Suprapubic skin (tissue), 4 donors: ENCODE results near the gene MET. TPM values are rescaled to one million over a fixed set of nuclear protein-coding genes. Genes with fewer than 3 reads are reported as not detected.

Source experiments
- DNase-seq, 2 donors: peaks; one replicate each; pipeline ENCODE4 v3.0.0-alpha.2; 2019; ENCODE audit warnings: low spot score in 2 of 2
- H3K27ac ChIP-seq: fragments of 200-600 bp; sonication (generic); one replicate; pipeline ENCODE4 v1.5.1; 2019
- H3K27me3 ChIP-seq: fragments of 200-600 bp; sonication (generic); one replicate; pipeline ENCODE4 v1.5.1; 2019
- H3K36me3 ChIP-seq: fragments of 200-600 bp; sonication (generic); one replicate; pipeline ENCODE4 v1.5.1; 2019
- H3K4me1 ChIP-seq: fragments of 200-600 bp; sonication (generic); one replicate; pipeline ENCODE4 v1.5.1; 2019
- H3K4me3 ChIP-seq: fragments of 200-600 bp; sonication (generic); one replicate; pipeline ENCODE4 v1.5.1; 2019; ENCODE audit warnings: mild to moderate bottlenecking
- H3K9me3 ChIP-seq: fragments of 200-600 bp; sonication (generic); one replicate; pipeline ENCODE4 v1.5.1; 2019
- EP300 ChIP-seq: sonication (generic); formaldehyde crosslinking; IDR thresholded peaks from one replicate; pipeline ENCODE4 v1.6.1; 2017; ENCODE audit warnings: antibody characterized with exemption
- POLR2A ChIP-seq, 2 donors: fragments of 450-650 bp; IDR thresholded peaks; one replicate each; pipeline ENCODE4 v1.6.1; 2017; ENCODE audit warnings: antibody characterized with exemption in 2 of 2, mild to moderate bottlenecking in 2 of 2, moderate library complexity in 2 of 2
- POLR2AphosphoS5 ChIP-seq, 3 donors: sonication (generic); formaldehyde crosslinking; IDR thresholded peaks; one replicate each; pipeline ENCODE4 v1.6.1; 2017; ENCODE audit warnings: antibody characterized with exemption in 3 of 3
- WGBS: methylation state at CpG from one replicate; pipeline ENCODE4 v1.1.5; 2018; 5-methylcytosine and 5-hydroxymethylcytosine counted together
- total RNA-seq, 4 donors: library from RNA; depleted of rRNA; stranded (reverse); fragments of >200 nt; gene quantifications; one replicate each; pipeline ENCODE4 v1.1.0, GENCODE V29; 2016
- TF ChIP-seq, protein P1 (sequence below), 2 donors: fragments of 200-600 bp in 1 of 2; fragments of 450-650 bp in 1 of 2; sonication (generic) in 1 of 2; IDR thresholded peaks; one replicate each; pipeline ENCODE4 v1.5.1; 2016 to 2019; ENCODE audit warnings: antibody characterized with exemption in 2 of 2, mild to moderate bottlenecking in 1 of 2, moderate library complexity in 1 of 2

Gene MET
- total RNA-seq, 4 donors from 2014 or later = 22.8 to 41.2 (median 32.0) TPM

DNA sequence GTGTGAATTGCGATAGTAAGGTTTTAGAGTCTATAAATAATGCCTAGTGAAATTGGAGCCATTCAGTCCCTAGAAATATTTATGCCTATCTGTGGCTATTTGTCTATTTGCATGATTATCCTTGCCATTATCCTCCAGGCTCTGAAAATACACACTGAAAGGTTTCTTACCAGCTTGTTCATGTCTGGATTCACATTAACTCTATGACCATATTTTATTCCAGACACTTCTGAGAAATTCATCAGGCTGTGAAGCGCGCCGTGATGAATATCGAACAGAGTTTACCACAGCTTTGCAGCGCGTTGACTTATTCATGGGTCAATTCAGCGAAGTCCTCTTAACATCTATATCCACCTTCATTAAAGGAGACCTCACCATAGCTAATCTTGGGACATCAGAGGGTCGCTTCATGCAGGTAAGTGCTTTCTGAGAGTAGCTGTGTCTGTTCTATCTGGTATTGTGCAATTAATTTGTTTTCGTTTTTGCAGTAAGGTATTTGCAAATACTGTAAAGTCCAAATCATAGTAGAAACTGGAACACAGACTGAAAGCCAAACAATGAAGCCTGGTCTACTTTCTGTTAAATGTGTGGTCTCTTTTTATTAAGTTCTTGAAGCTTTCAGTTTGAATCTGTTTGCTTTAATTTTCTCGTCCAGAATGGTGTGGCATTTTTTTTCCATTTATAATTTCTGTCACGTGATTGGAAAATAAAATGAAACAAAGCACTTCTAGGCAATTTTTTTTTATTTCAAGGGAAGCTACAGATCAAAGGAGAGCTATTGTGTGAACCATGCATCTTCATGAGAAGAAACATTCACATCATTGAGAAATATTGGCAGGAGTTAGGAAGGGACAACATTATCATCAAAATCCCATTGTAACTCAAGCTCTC, 59.7 kb downstream of the MET start:
- Histone ChIP-seq H3K27ac (no peak overlapping the region), H3K27me3 (no peaks in the 10 kb centered on the region), H3K4me3 (no peak overlapping the region), H3K9me3 (no peaks in the 10 kb centered on the region), H3K4me1 (peaks cover 9% of the 10 kb centered on the region), H3K36me3 (no peaks in the 10 kb centered on the region)
- WGBS = 82% methylated on average over 12 of the region's 12 CpGs
- TF ChIP-seq, protein P1, sequence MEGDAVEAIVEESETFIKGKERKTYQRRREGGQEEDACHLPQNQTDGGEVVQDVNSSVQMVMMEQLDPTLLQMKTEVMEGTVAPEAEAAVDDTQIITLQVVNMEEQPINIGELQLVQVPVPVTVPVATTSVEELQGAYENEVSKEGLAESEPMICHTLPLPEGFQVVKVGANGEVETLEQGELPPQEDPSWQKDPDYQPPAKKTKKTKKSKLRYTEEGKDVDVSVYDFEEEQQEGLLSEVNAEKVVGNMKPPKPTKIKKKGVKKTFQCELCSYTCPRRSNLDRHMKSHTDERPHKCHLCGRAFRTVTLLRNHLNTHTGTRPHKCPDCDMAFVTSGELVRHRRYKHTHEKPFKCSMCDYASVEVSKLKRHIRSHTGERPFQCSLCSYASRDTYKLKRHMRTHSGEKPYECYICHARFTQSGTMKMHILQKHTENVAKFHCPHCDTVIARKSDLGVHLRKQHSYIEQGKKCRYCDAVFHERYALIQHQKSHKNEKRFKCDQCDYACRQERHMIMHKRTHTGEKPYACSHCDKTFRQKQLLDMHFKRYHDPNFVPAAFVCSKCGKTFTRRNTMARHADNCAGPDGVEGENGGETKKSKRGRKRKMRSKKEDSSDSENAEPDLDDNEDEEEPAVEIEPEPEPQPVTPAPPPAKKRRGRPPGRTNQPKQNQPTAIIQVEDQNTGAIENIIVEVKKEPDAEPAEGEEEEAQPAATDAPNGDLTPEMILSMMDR (IDR thresholded peaks at IDR 0.05) = no peak
- no peak for TF ChIP-seq POLR2AphosphoS5 (IDR thresholded peaks at IDR 0.05)
- no peak for TF ChIP-seq EP300
- no peak for TF ChIP-seq POLR2A (IDR thresholded peaks at IDR 0.05)
- DNase-seq = no peak

GRCh38 chr7:116732788-116733694, 61.0 kb downstream of the MET start:
- Histone ChIP-seq H3K36me3 (no peaks in the 10 kb centered on the region), H3K27ac (no peak overlapping the region), H3K27me3 (no peaks in the 10 kb centered on the region), H3K9me3 (no peaks in the 10 kb centered on the region), H3K4me1 (peaks cover 3% of the 10 kb centered on the region), H3K4me3 (no peak overlapping the region)
- 66% methylated on average over 7 of the region's 7 CpGs for WGBS
- TF ChIP-seq POLR2AphosphoS5 (IDR thresholded peaks at IDR 0.05) (no peak), POLR2A (IDR thresholded peaks at IDR 0.05) (no peak), EP300 (no peak)
- TF ChIP-seq, protein P1 (IDR thresholded peaks at IDR 0.05) = no peak
- no peak for DNase-seq

DNA sequence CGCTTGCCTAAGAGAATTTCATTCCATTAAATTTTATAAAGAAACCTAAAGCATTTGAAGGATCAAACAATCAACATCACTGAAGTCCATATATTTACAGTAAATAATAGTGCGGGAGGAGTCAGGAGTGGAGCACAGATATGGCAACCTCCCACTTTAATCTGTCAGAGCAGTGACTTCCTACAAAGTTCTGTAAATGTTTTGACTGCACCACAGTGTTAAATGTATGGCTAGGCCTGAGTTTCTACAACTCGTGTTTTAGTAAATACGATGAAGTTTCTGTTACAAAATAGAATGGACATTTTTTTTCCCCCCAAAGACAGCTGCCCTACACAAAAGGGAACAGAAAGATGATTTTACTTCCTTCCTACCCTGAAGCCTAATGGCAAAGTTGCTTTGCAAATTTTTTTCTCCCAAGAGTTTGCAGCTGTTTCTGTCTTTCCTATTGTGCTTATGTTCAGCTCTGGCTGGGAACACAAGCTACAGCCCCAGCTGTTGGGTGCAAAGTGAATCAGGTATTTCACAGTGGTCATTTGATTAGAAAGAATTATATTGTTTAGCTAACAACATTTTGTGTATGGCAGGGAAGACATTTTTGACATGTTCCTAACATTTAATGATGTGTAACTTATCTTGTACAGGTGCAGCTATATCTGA, 62.1 kb downstream of the MET start:
- no peaks in the 10 kb centered on the region for H3K36me3 ChIP-seq
- 51% methylated on average over 4 of the region's 4 CpGs for WGBS
- H3K27me3 ChIP-seq = no peaks in the 10 kb centered on the region
- DNase-seq = no peak
- H3K4me1 ChIP-seq = no peaks in the 10 kb centered on the region
- no peak for TF ChIP-seq POLR2A (IDR thresholded peaks at IDR 0.05)
- no peak for TF ChIP-seq EP300
- TF ChIP-seq, protein P1 (IDR thresholded peaks at IDR 0.05) = no peak
- TF ChIP-seq POLR2AphosphoS5 (IDR thresholded peaks at IDR 0.05) = no peak
- H3K4me3 ChIP-seq = no peak overlapping the region
- H3K27ac ChIP-seq = no peak overlapping the region
- no peaks in the 10 kb centered on the region for H3K9me3 ChIP-seq

DNA sequence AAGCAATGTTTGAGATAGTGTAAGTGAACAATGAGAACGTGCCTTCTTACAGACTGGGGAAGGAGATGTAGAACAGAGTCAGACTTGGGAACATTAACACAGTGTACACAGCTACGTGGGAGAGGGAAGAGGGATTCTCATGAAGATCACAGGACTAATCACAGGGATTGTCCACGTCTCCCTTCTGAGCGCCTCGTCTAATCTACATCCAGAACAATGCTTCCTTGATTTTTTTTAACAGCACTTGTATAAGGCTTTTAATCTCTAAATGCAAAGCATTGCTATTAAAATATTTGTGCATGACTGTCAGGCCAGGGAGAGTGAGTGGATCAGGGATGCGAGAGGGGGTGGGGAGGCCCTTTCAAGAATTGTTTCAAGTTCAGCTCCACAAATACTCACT, 62.7 kb downstream of the MET start:
- no peaks in the 10 kb centered on the region for H3K9me3 ChIP-seq
- 84% methylated on average over 6 of the region's 6 CpGs for WGBS
- H3K36me3 ChIP-seq = no peaks in the 10 kb centered on the region
- no peak overlapping the region for H3K4me3 ChIP-seq
- no peak overlapping the region for H3K27ac ChIP-seq
- TF ChIP-seq EP300 (no peak), POLR2A (IDR thresholded peaks at IDR 0.05) (no peak), POLR2AphosphoS5 (IDR thresholded peaks at IDR 0.05) (no peak)
- H3K4me1 ChIP-seq = no peaks in the 10 kb centered on the region
- DNase-seq = no peak
- no peaks in the 10 kb centered on the region for H3K27me3 ChIP-seq

GRCh38 chr7:116736927-116737715, 65.1 kb downstream of the MET start:
- TF ChIP-seq EP300 = no peak
- H3K36me3 ChIP-seq = no peaks in the 10 kb centered on the region
- H3K4me1 ChIP-seq = peaks cover 8% of the 10 kb centered on the region
- no peak overlapping the region for H3K27ac ChIP-seq
- H3K9me3 ChIP-seq = no peaks in the 10 kb centered on the region
- no peak overlapping the region for H3K4me3 ChIP-seq
- H3K27me3 ChIP-seq = no peaks in the 10 kb centered on the region
- 90% methylated on average over 8 of the region's 8 CpGs for WGBS
- DNase-seq = no peak
